Endothelial cell of umbilical vein (primary cell): ENCODE measurements around the gene OR51G2. TPM values are rescaled to one million over a fixed set of nuclear protein-coding genes. Genes with fewer than 3 reads are reported as not detected.

Source experiments
- BruUV-seq: library from RNA; stranded (reverse); fragments of 400-500 nt; replicated peaks from 2 replicates; lab custom pipeline; 2021; lab: Mats Ljungman, UMichigan
- CTCF ChIA-PET: fragments of 300-600, 350-600 bp; sonication (Branson Sonifier 250); formaldehyde crosslinking; loops from one replicate; lab custom pipeline; 2021; ENCODE audit warnings: antibody characterized with exemption, inconsistent platforms; lab: Charles Lee
- POLR2A ChIA-PET: fragments of 300-600, 350-600 bp; sonication (Branson Sonifier 250); formaldehyde crosslinking; loops from one replicate; lab custom pipeline; 2021; ENCODE audit warnings: antibody characterized with exemption, inconsistent platforms; lab: Charles Lee
- DNase-seq: peaks from one replicate; pipeline ENCODE4 v3.0.0-alpha.2; 2011; ENCODE audit warnings: low read depth, low spot score
- FAIRE-seq: peaks from 2 replicates; lab custom pipeline; 2011; peaks lifted over from hg19 to GRCh38; lab: Jason Lieb, UNC
- H2AFZ ChIP-seq: 2 replicates; pipeline ENCODE4 v1.6.0; 2012; ENCODE audit warnings: low read depth, low read length, control low read depth, inconsistent platforms
- H3K27ac ChIP-seq: 2 replicates; pipeline ENCODE4 v1.5.1; 2011; ENCODE audit warnings: low read depth, mild to moderate bottlenecking, control low read depth, low read length, moderate library complexity; ENCODE audit not compliant: insufficient read depth
- H3K27me3 ChIP-seq, 2 experiments: 2 replicates each; pipeline versions ENCODE4 v1.6.0 to v1.6.1; 2011; ENCODE audit warnings: low read length in 2 of 2, mixed read lengths in 1 of 2; ENCODE audit not compliant: control insufficient read depth in 2 of 2, insufficient read depth in 2 of 2
- H3K36me3 ChIP-seq, 2 experiments: 2 replicates in 1 of 2; 3 replicates in 1 of 2; pipeline ENCODE4 v1.5.1; 2011; ENCODE audit warnings: low read length in 2 of 2, mild to moderate bottlenecking in 1 of 2, moderate library complexity in 1 of 2; ENCODE audit not compliant: control insufficient read depth in 2 of 2, insufficient read depth in 2 of 2; ENCODE audit errors: extremely low read depth in 1 of 2
- H3K4me1 ChIP-seq: 3 replicates; pipeline ENCODE4 v1.5.1; 2011; ENCODE audit warnings: mild to moderate bottlenecking, low read length; ENCODE audit not compliant: control insufficient read depth, insufficient read depth; ENCODE audit errors: extremely low read depth
- H3K4me2 ChIP-seq: 2 replicates; pipeline ENCODE4 v1.6.1; 2011; ENCODE audit warnings: low read length, control low read depth, mixed read lengths; ENCODE audit not compliant: insufficient read depth
- H3K4me3 ChIP-seq, 3 experiments: fragments of 200-600 bp in 1 of 3; sonication (generic), shearing (Covaris generic) in 1 of 3; replicated peaks in 1 of 3; 2 replicates each; pipeline ENCODE4 v1.5.1; 2011 to 2016; ENCODE audit warnings: control low read depth in 3 of 3, low read length in 3 of 3, mild to moderate bottlenecking in 2 of 3, inconsistent platforms in 1 of 3, low read depth in 1 of 3, moderate library complexity in 1 of 3; ENCODE audit not compliant: insufficient read depth in 1 of 3
- H3K79me2 ChIP-seq: 2 replicates; pipeline ENCODE4 v1.6.0; 2012; ENCODE audit warnings: low read length, inconsistent platforms; ENCODE audit not compliant: control insufficient read depth, insufficient read depth
- H3K9ac ChIP-seq: replicated peaks from 2 replicates; pipeline ENCODE3; 2011; ENCODE audit warnings: low read length, control low read depth; ENCODE audit not compliant: insufficient read depth; ENCODE audit errors: extremely low read depth
- H3K9me1 ChIP-seq: replicated peaks from 3 replicates; pipeline ENCODE4 v1.6.0; 2011; ENCODE audit warnings: mild to moderate bottlenecking, low read length; ENCODE audit not compliant: control insufficient read depth, insufficient read depth; ENCODE audit errors: extremely low read depth
- H3K9me3 ChIP-seq: replicated peaks from 2 replicates; pipeline ENCODE4 v1.5.1; 2012; ENCODE audit warnings: low read length, inconsistent platforms; ENCODE audit not compliant: control insufficient read depth, insufficient read depth
- H4K20me1 ChIP-seq: replicated peaks from 2 replicates; pipeline ENCODE3; 2011; ENCODE audit warnings: mild to moderate bottlenecking, low read length; ENCODE audit not compliant: control insufficient read depth, insufficient read depth; ENCODE audit errors: extremely low read depth
- EZH2 ChIP-seq: IDR thresholded peaks from 2 replicates; pipeline ENCODE4 v1.6.1; 2012; ENCODE audit warnings: borderline replicate concordance, low read depth, mild to moderate bottlenecking, moderate library complexity, low read length, inconsistent platforms; ENCODE audit not compliant: severe bottlenecking
- FOS ChIP-seq: IDR thresholded peaks from 2 replicates; pipeline ENCODE4 v1.6.1; 2011; ENCODE audit warnings: mild to moderate bottlenecking, low read length, moderate library complexity, borderline replicate concordance; ENCODE audit not compliant: insufficient read depth
- GATA2 ChIP-seq: IDR thresholded peaks from 2 replicates; pipeline ENCODE4 v1.7.0; 2011; ENCODE audit warnings: low read depth, mild to moderate bottlenecking, moderate library complexity, mixed read lengths, low read length; ENCODE audit not compliant: insufficient read length, insufficient read depth
- JUN ChIP-seq: IDR thresholded peaks from 2 replicates; pipeline ENCODE4 v1.6.1; 2011; ENCODE audit warnings: borderline replicate concordance, low read depth; ENCODE audit not compliant: insufficient read length, insufficient read depth
- MYC ChIP-seq: IDR thresholded peaks from one replicate; pipeline ENCODE4 v1.6.1; 2011; ENCODE audit warnings: mild to moderate bottlenecking, low read depth, low read length
- POLR2A ChIP-seq: IDR thresholded peaks from 2 replicates; pipeline ENCODE4 v1.6.1; 2012; ENCODE audit warnings: low read depth, mild to moderate bottlenecking, control low read depth, low read length
- POLR2AphosphoS5 ChIP-seq: IDR thresholded peaks from 2 replicates; pipeline ENCODE4 v1.6.1; 2012; ENCODE audit warnings: low read depth, mild to moderate bottlenecking, control low read depth, low read length, moderate library complexity; ENCODE audit not compliant: insufficient read depth
- dilution Hi-C: fragments of 300-500 bp; cut with MboI; formaldehyde crosslinking; loops from one replicate; pipeline ENCODE4 v1.15.0; 2019; ENCODE audit warnings: low sequenced_read_pairs; ENCODE audit not compliant: extremely low pct_ligation_motif_present
- intact Hi-C: fragments of 100-400 bp; cut with micrococcal nuclease; formaldehyde crosslinking; loops from one replicate; pipeline ENCODE4 v1.10.0; 2022
- polyA plus RNA-seq, 4 experiments: library from polyadenylated mRNA; depleted of rRNA in 3 of 4; stranded (reverse) in 3 of 4; unstranded in 1 of 4; fragments of >200 nt; gene quantifications; 2 replicates each; pipeline versions ENCODE4 v1.2.1 to v1.2.3, GENCODE V29; 2011 to 2012; ENCODE audit warnings: missing spikeins in 1 of 4
- total RNA-seq: library from RNA; stranded (reverse); gene quantifications from 2 replicates; pipeline ENCODE4 v1.2.3, GENCODE V29; 2021
- TF ChIP-seq, protein P1 (sequence below), 2 donors: IDR thresholded peaks; 1 replicate in 1 of 2; 2 replicates in 1 of 2; pipeline ENCODE4 v1.5.1; 2011; ENCODE audit warnings: low read length in 2 of 2, mild to moderate bottlenecking in 2 of 2, moderate library complexity in 2 of 2, control low read depth in 1 of 2, inconsistent platforms in 1 of 2, low read depth in 1 of 2; ENCODE audit not compliant: insufficient read depth in 1 of 2; ENCODE audit errors: extremely low read depth in 1 of 2
- TF ChIP-seq, protein P2 (sequence below): IDR thresholded peaks from 2 replicates; pipeline ENCODE4 v1.6.1; 2011; ENCODE audit not compliant: insufficient read depth, insufficient read length

The OR51G2 gene
- total and polyA plus RNA-seq, 2 donors (not counting 3 experiments of a cell fraction or from before 2014, with no cell fraction given) = not detected

GRCh38 chr11:4947505-4947904 is 28.4 kb upstream of the OR51G2 start, which contains the start of gene OR51A4:
Gene OR51A4, minus strand, starts transcription at chr11:4947605. Its CDS starts 505 bp downstream, at chr11:4947100.
- intact Hi-C loops = no loop called here
- dilution Hi-C loops = no loop called here
- Histone ChIP-seq H2AFZ (no peak within 1 kb of the TSS), H3K27ac (no peak within 1 kb of the TSS), H3K9me1 (no peaks in the 10 kb centered on the region), H3K4me1 (no peaks in the 10 kb centered on the region), H3K4me3 (no peak within 1 kb of the TSS), H3K36me3 (no peaks in the 10 kb centered on the region), H3K9ac (no peak within 1 kb of the TSS), H4K20me1 (no peaks in the 10 kb centered on the region), H3K9me3 (no peaks in the 10 kb centered on the region), H3K27me3 (no peaks in the 10 kb centered on the region), H3K4me2 (no peak within 1 kb of the TSS), H3K79me2 (no peaks in the 10 kb centered on the region)
- FAIRE-seq (no peak), DNase-seq (no peak)
- POLR2A ChIA-PET = no interaction called here
- CTCF ChIA-PET = no interaction called here
- no TSS peak for BruUV-seq
- TF ChIP-seq EZH2 = no peak
- TF ChIP-seq FOS = no peak
- TF ChIP-seq POLR2A = no peak
- TF ChIP-seq, protein P1, sequence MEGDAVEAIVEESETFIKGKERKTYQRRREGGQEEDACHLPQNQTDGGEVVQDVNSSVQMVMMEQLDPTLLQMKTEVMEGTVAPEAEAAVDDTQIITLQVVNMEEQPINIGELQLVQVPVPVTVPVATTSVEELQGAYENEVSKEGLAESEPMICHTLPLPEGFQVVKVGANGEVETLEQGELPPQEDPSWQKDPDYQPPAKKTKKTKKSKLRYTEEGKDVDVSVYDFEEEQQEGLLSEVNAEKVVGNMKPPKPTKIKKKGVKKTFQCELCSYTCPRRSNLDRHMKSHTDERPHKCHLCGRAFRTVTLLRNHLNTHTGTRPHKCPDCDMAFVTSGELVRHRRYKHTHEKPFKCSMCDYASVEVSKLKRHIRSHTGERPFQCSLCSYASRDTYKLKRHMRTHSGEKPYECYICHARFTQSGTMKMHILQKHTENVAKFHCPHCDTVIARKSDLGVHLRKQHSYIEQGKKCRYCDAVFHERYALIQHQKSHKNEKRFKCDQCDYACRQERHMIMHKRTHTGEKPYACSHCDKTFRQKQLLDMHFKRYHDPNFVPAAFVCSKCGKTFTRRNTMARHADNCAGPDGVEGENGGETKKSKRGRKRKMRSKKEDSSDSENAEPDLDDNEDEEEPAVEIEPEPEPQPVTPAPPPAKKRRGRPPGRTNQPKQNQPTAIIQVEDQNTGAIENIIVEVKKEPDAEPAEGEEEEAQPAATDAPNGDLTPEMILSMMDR (IDR thresholded peaks at IDR 0.05; ENCODE audit: extremely low read depth in 1 of 2, insufficient read depth in 1 of 2, low read depth in 1 of 2, low read length in 2 of 2) = no peak
- TF ChIP-seq GATA2 = no peak
- no peak for TF ChIP-seq MYC
- no peak for TF ChIP-seq JUN
- TF ChIP-seq, protein P2, sequence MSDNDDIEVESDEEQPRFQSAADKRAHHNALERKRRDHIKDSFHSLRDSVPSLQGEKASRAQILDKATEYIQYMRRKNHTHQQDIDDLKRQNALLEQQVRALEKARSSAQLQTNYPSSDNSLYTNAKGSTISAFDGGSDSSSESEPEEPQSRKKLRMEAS = no peak
- no peak for TF ChIP-seq POLR2AphosphoS5
